ENCODE results near the gene PTPRD. TPM values are rescaled to one million over a fixed set of nuclear protein-coding genes. Genes with fewer than 3 reads are reported as not detected.

PTPRD gene
- total and polyA plus RNA-seq, 9 of the 15 experiments (the other 6 are each of a cell fraction or from before 2014, with no cell fraction given): 0.11 TPM; not detected in 8

GRCh38 chr9:8392866-8393265 is 2219.9 kb downstream of the PTPRD start:
- FAIRE-seq (no peak), DNase-seq (ENCODE audit: extremely low read depth in 1 of 4, low spot score in 3 of 4) (no peak), ATAC-seq (no peak)
- CTCF ChIA-PET (ENCODE audit: low intra/inter-chr PET ratio): no interaction called here
- no peak overlapping the region for H3K4me3 ChIP-seq
- H3K27ac ChIP-seq (ENCODE audit: extremely low read depth, low read depth, low read length): no peak overlapping the region
- H4K20me1 ChIP-seq (replicated peaks; ENCODE audit: control insufficient read depth, insufficient read depth, low read length): no peaks in the 10 kb centered on the region
- no peaks in the 10 kb centered on the region for H3K79me2 ChIP-seq (ENCODE audit: control insufficient read depth, insufficient read depth, low read length)
- H3K36me3 ChIP-seq (ENCODE audit: control insufficient read depth, insufficient read depth, low read length): no peaks in the 10 kb centered on the region
- no peaks in the 10 kb centered on the region for H3K9me1 ChIP-seq (ENCODE audit: control insufficient read depth, insufficient read depth, low read length)
- H3K9ac ChIP-seq (ENCODE audit: insufficient read depth in 1 of 2, low read depth in 2 of 2, low read length in 2 of 2): no peak overlapping the region
- no peak overlapping the region for H3K4me2 ChIP-seq (ENCODE audit: insufficient read depth, low read length)
- H2AFZ ChIP-seq (ENCODE audit: low read depth, low read length): no peak overlapping the region
- intact Hi-C loops (cut with micrococcal nuclease): no loop called here
- in situ Hi-C loops (cut with MboI): no loop called here
- POLR2A ChIA-PET: no interaction called here
- TF ChIP-seq, protein P1, sequence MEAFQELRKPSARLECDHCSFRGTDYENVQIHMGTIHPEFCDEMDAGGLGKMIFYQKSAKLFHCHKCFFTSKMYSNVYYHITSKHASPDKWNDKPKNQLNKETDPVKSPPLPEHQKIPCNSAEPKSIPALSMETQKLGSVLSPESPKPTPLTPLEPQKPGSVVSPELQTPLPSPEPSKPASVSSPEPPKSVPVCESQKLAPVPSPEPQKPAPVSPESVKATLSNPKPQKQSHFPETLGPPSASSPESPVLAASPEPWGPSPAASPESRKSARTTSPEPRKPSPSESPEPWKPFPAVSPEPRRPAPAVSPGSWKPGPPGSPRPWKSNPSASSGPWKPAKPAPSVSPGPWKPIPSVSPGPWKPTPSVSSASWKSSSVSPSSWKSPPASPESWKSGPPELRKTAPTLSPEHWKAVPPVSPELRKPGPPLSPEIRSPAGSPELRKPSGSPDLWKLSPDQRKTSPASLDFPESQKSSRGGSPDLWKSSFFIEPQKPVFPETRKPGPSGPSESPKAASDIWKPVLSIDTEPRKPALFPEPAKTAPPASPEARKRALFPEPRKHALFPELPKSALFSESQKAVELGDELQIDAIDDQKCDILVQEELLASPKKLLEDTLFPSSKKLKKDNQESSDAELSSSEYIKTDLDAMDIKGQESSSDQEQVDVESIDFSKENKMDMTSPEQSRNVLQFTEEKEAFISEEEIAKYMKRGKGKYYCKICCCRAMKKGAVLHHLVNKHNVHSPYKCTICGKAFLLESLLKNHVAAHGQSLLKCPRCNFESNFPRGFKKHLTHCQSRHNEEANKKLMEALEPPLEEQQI (IDR thresholded peaks at IDR 0.05): no peak
- TF ChIP-seq FOXJ3 (CRISPR knock-in tag; IDR thresholded peaks at IDR 0.05) (no peak), JUND (IDR thresholded peaks at IDR 0.05; ENCODE audit: borderline replicate concordance, low read depth, low read length) (no peak), JUND (tag; IDR thresholded peaks at IDR 0.05; ENCODE audit: borderline replicate concordance, low read depth, low read length) (no peak), NFATC3 (IDR thresholded peaks at IDR 0.05) (no peak), RAD51 (IDR thresholded peaks at IDR 0.05; ENCODE audit: borderline replicate concordance, low read depth) (no peak)
- no TSS peak for BruUV-seq (replicated peaks)
- no peaks in the 10 kb centered on the region for H3K4me1 ChIP-seq (replicated peaks in 1 of 2; ENCODE audit: control insufficient read depth in 2 of 2, insufficient read depth in 2 of 2, low read length in 2 of 2)
- H3K9me3 ChIP-seq (replicated peaks; ENCODE audit: control insufficient read depth, insufficient read depth, low read depth, low read length): no peaks in the 10 kb centered on the region
- no peaks in the 10 kb centered on the region for H3K27me3 ChIP-seq (ENCODE audit: control insufficient read depth in 2 of 2, insufficient read depth in 2 of 2, low read length in 2 of 2)
